ENCODE measurements around the gene UNC5C.
"Not testable (repeated sequence)": the region's sequence is repeated elsewhere in the genome, so short reads cannot be mapped to it uniquely, and the experiment has no call there.

UNC5C gene

DNA sequence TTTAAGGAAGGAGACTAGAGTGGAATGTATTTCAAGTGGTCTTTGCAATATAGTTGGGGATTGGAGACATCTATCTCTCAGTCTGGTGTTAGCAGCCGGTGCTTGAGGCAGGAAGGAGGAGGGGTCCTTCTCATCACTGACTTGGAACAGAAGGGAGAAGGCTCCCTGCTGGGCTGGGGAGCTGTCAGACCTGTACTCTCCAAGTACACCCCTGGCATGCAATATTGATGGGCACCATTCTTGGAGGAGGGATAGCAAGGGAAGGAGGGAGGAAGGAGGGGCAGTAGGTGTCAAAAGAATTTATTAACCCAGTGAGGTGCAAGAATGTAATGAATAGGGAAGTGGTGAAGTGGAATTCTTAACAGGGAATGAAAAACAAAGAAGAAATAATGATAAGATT lies 338.8 kb downstream of the UNC5C start:
- no peak for DNase-seq

DNA sequence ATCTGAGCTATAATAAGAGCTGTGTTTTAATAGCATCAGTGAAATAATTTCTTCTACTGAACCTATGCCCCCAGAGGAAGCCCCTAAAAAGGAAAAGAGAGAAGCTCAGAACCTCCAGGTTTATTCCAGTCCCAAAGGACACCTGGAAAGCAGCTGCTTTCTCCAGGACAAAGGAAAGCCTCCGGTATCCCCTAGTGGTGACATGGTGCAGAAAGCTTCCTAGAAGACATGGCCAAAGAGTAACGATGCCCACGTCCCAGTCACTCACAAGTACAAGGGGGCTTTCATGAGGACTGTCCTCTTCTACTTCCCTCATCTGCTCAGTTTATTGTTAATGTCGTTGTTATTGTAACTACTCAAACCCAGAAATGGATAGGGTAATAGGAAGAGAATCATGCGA lies 343.9 kb downstream of the UNC5C start:
- no peak for DNase-seq

DNA sequence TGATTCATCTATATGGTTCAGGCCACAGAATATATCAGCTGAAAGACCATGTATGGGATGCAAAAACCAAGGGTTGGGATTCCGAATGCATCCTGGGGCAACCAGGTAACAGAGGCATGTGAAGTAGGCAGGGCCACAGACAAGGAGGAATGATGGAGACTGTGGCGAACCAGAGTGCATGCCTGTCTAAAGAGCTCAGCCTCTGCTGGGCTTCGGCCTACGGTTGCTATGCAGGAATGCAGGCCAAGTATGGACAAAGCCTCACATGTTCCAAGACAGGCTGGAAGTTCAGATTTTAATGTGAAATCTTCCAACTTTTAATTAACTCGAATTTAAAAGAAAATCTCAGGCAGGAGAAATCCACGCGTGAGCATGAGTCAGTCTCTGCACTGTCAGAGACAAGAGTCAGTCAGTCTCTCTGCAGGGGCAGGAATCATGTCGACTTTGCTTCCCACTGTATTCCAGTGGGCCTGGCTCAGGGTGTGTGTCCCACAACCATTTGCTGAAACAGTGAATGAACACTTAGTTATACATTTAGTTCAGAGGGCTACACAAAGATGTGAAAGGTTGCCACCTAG lies 344.4 kb downstream of the UNC5C start:
- DNase-seq, result no peak

DNA sequence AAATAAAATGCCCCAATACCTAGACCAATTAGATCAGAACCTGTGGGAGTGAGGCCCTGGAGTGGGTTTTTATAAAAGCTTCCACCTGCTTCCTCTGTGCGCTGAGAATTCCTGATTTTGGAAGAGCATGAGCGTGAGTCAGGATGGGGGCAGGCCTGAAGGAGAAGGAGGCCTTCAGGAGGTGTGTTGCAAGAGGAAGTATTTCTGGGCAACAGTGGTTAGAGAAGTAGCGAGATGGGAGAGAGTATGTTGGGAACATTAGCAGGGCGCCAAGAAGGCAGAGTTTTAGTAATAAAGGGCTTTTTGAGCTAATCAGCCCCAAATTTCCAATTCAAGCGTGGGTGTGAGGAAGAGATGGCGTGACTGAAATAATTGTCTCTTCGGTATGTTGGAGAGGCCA lies 349.8 kb downstream of the UNC5C start:
- DNase-seq, result no peak

DNA sequence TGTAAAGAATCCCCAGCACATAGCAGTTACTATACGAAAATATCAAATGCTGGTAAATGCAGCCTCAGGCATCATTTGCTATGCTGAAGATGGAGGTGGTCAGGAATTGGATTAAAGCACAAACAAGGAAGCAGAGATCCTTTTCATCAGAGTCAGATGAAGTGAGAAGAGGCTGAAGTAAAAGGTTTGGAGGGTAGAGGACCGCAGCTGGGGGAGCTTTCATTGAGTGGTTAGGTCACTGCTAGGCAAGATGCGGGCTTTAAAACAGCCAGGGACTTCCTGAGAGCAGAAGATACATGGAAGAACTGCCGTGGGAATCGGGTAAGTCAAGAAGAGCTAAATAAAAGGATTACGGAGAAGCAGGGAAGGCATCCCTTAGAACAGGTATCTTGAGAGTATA lies 351.4 kb downstream of the UNC5C start:
- DNase-seq, result no peak

DNA sequence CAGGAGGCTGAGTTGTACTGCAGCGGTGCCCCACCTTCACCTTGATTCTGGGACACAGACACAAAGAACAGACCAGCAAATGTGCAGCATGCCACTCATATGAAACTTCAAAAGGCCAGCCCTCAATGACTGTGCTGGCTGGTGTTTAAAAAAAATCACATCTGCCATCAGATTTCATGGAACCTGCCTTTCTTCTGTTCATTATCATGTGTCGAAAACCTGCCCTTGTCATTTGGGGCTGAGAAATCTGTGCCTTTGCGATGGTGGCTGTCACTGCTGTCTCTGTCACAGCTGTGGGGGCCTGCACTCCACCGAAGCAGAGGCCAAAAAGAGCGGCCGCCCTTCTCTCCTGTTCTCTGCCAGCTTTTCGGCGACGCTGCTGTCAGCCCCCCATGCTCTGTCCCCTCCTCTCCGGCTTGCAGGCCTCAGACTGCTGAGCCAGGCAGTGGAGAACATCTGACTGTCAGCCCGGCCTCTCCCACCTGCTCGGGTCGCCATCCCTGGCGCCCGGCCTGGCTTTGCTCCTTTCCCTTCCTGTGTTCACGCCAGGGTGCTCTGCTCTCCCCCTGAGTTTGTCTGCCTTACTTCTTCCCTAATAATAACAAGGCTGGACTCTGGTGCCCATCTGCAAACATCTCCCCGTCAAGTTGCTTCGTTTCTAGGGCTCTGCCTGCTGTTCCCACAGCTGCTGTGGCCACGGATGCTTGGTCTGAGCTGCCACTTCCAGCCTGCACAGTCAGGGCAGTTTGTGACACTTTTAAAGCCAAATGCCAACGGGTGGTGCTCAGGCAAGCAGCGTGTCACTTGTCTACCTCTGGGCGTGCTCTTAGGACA lies 355.2 kb downstream of the UNC5C start:
- DNase-seq, result no peak

DNA sequence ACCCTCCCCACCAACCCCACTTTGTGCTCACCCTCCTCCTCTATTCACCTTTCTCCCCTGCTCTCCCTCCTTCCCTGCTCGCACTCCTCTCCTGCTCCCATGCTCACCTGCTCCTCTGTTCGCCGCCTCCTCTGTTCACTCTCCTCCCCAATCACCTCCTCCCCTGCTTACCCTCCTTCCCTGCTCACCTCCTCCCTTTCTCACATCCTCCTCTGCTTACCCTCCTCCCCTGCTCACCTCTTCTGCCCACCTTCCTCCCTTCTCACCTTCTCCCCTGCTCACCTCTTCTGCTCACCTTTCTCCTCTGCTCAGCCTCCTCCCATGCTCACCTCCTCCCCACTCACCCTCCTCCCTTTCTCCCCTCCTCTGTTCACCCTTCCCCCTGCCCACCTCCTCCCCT lies 357.2 kb downstream of the UNC5C start:
- DNase-seq, result no peak

DNA sequence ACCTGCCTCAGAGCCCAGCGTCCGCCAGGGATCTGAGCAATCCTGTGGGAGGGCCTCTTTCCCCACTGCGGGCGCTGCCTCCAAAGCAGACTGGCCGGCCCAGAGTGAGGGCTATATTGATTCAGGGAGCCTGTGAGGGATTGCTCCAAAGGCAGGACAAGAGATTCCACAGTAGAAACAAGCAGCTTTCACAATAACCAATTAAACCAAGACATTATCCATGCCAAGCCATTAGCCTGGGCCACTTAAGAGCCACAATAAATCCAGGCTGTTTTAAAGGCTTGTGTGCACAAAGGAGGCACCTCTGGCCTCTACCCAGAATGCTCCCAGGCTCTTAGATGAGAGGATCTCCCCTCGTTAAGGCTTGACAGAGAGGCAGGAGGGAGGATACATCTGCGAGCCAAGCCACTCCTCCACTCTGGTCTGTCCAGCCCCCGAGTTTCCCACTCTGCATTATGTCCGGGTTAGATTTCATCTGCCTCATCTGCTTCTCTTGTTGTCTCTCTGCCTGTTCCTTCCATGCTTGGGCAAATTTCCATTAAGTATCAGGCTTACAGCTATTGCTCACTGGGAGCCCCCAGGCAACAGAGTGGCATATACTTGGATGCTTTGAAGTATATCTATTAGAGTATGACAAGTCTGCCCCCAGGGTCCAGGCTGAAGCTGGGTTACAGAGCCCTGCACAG lies 357.9 kb downstream of the UNC5C start:
- DNase-seq, result no peak

DNA sequence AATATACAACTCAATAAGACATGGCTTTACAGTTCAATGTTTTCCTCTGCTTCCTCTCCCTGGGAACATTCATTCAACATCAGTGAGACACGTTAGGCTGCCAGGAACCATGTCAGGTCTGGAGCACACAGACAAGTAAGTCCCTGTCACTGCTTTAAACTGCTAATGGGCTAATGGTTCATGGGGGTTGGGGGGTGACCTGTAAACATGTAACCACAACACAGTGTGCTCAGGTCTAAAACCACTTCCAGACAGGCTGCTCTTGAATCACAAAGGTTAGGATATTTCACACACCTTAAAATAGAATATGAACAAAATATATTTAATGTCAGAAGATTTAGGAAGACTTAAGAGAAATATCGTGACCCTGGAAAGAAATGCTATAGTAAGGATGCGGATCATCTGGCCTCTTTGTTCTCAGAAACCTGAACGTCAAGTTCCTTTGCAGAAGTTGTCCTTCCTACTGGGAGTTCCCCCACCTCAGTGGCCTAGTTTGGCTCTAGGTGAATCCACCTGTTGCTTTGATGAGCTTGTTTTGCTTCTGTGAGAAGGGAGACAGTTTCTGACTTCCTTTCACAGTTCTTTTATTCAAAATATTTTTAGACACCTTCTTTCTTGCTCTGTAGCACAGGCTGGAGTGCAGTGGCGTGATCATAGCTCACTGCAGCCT lies 359.9 kb downstream of the UNC5C start:
- DNase-seq, result no peak

DNA sequence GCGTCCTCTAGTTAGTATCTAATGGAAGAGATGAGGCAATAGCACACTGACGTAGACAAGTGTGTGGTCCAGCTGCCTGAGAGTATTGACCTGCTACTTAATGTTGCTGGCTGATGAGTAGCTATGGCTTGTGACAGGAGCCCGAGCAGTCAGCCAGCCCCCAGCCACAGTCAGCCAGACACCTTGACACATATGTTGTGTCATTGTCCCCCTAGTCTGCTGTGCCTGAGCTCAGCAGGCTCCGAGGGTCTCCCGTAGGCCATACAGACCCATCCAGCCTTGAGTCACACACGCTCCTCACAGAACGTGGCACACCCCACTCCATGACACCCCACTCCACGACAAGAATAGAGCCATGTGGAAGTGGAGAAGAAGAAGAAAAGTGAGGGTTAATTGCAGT lies 362.1 kb downstream of the UNC5C start:
- DNase-seq, result no peak

DNA sequence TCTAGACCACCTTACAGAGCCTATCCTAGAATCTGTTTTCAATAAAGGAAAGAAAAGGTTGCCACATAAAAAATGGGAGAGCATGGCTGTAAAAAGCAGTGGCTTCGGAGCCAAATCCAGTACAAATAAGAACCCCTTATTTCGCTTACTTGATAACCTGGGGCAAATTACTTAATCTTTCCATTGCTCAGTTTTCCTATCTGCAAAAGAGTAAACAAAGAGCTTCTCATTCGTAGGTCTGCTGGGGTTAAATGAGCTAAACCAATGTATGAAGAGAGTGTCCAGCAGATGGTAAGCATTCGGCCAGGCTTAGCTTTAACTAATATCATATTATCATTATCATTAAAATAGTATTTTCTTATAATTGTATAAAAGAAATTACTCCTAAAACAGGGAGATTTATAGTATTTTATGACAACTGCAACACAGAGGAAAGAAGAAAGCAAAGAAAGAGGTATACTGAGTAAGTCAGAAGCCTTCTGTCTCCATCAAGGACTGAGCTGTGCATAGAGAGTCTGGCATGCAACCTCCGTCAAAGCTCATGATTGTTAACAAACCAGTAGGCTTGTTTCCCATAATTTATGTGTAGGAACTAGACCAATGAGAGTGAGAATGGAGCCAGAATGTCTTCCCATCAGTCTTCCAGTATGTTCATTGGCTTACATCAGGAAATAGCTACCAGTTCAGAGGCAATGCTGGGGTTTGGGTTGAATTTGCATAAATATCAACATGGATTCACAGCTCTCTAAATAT lies 364.9 kb downstream of the UNC5C start:
- DNase-seq, result no peak

DNA sequence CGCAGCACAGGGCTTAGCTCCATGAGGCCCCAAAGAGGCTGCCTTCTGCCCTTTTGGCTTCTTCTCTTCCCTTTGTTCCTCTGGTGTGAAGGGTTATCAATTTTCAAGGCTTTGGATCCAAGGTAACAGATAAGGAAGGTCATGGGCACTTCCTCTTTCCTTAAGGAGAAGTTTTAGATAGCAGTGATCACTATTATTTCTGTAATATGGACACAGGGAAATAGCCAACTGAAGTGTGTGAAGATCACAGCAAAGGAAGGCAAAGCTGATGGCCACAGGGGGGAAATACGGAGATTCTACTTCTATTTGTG lies 366.8 kb downstream of the UNC5C start:
- DNase-seq, result no peak

DNA sequence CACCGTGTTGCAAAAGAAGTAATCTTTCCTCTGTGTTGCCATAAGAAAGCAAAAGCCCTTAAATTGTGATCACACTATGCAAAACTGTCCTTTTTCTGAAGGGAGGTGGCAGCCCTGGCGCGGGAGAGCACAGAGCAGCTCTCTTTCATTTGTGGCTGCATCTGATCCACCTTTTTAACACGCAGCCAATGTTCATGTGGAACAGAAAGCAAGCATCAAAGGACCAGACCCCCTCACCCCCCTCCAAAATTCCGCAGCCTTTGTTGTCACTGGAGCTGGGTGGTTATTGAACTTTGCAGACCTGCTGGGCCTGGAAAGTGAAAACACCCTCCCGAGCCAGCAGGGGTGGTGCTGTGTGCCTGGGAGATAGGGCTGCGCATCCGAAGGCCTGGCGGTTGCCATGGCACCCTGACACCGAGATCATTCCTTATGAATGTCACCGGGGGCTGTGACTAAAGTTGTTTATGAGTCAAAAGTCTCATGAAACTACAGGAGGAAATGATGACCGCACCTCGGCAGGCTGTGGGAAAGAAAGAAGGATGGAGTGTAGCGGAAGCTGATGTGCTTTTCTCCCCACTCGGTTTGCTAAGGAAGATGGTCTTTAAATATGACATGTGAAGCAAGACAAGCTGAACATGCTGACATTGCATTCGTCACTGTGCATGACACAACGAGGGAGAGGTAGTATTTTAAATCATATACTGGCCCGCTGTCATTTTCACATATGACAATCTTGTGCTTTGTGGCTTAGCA lies 367.4 kb downstream of the UNC5C start:
- DNase-seq, result no peak

DNA sequence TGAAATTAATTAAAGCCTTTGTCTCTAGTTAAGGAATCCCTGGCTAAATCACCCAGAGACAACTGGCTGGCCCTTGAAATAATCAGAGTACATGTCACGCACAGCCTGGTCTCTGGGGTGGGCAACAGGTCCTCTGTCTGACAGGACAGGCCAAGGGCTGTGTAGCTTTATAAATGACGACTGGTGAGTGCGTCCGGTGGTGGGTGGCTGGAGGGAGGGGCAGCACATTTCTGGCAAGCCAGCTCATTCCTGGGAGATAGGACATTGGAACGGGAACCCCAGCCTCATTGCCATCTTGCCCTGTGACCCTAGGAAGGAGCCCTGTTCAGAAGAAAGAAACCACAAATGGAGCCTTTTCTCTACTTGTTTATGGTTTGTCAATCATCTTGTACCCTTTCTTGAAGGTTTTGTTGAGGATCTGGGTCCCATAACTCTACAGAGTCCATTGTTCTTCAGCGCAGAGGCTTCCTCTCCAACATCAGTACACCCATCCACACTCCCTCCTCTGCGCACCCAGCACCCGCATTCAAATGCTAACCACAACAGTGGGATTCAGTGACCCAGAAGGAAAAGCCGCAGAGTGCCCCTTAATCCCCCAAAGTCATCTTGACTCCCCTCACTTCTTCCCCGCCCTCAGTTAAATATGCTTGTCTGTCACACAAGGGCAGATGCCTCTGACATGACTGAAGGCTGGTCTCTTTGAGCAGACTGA lies 368.1 kb downstream of the UNC5C start:
- no peak for DNase-seq

DNA sequence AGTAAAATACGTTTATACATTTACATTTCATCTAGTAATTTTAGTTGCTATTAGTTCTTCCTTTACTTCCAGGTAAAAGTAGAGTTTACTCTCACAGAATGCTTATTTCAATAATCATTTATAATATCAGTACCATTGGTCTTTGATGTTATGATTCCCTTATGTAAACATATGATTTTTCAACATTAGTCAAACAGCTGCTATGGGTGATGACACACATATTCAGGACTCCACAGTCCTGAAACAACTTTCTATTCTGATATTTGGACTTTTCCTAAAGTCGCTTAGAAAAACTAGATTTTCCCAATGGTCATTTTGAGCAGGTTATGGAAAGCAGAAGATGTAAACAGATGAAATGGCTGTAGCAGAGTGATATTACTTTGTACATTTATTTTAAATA lies 369.8 kb downstream of the UNC5C start:
- no peak for DNase-seq

DNA sequence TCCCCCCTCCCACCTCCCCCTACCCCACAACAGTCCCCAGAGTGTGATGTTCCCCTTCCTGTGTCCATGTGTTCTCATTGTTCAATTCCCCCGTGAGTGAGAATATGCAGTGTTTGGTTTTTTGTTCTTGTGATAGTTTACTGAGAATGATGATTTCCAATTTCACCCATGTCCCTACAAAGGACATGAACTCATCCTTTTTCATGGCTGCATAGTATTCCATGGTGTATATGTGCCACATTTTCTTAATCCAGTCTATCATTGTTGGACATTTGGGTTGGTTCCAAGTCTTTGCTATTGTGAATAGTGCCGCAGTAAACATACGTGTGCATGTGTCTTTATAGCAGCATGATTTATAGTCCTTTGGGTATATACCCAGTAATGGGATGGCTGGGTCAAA lies 377.4 kb downstream of the UNC5C start:
- DNase-seq, result not testable (repeated sequence)

DNA sequence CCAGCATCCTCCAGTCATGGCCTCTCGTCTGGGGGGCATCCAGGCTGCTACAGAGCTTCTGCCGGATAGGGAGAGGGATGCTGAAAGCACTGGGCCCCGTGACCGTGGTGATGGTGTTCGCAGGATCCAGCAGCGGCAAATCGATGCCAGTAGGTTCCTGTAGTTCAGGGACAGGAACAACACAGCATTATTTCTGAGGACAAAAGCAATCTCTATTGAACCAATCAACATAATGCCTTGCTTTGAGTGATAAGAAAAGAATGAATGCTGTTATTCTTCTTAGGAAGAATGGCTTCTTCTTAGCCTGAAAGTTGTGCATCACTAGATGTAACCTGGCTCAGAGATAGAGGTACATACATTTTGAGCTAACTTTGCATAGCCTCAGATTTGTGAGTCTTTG lies 378.6 kb downstream of the UNC5C start:
- DNase-seq, result no peak

DNA sequence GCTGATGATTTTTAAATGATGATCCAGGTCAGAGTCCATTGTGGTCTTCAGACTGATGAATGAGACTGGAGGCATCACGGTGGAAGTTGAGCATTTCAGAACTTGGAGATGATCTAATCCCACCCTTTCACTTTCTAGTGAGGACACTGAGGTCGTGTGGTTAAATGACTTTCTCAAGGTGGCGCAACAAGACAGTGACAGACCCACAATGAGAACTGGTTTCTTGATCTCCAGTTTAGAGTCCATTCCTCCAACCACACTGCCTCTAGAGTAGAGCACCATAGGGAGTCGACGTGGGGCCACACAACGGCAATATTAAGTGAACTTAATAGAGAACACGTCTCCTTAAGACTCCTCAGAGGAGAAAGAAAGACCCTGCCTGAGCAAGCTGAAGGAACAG lies 381.0 kb downstream of the UNC5C start:
- DNase-seq, result no peak

DNA sequence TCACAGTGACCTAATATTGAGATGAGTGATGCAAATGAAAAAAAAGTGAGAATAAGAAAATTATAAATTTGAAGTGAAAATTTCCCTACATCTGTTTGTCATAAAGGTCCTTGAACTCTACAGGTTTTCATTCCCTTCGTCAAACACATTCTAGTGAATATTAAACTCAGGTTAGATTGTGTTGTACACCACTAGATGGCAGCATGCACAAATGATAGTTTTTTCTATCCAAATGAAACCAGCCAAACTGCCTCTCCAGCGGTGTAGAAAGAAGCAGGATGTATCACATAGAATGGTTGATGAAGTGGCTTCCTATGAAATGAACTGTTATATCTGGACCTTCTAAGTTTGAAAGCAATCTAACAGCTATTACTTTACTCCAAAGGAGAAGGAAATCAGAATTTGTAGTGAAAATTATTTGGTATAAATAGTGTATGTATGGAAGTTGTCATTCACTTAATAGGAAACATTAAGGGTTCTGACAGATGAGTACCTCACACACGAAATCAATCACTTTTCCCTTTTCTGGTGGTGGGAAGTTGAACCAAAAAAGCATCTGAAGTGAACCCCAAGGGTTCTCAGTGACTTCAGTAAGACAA lies 382.7 kb downstream of the UNC5C start:
- DNase-seq, result peak; percentile 40 to 63

DNA sequence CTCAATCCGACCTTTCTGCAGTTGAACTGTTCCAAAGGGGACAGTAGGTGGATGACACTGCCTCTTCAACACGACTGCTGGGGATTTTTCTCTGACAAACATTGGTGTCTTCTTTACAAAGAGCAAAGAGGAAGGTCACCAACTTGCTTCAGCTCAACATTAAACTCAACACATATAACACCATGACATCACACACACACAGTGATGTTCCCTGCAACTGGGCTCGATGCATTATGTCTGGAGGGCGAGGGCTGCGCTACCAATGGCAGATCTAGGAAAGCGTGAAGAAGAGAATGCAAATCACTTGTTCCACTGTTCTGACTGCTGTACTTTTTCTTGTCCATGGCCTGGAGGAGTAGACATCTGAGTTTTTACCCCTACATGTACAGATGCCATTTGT lies 385.9 kb downstream of the UNC5C start:
- DNase-seq, result no peak

DNA sequence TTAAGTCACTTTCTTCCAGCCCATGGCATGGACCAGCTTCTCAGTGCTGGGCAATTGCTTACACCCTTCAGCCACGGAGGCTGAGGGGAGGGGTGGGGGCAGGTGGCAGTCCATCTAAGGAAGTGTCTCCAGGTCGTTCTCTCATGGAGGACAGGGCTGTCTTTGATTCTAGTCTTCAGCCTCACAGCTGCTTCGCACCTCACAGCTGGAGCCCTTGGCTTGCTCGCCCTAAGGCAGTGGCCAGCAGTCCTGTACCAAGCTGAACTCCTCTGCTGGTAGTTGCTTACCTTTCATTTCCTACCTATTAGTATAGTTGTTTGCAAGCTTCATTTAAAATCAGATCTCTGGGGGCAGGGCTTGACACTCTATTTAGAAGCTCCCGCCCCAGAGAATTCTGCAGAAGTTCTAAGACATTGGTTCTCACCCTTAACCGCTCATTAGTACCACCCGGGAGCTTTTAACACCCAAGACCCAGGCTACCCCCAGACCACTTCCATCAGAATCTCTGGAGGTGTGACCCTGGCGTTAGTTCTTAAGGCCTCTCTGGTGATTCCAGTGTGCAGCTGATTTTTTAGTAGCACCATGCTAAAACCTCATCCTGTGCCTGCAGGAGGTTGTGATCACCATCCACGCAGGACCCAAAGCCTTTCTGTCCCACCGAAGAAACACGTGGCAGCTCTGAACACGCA lies 386.8 kb downstream of the UNC5C start:
- no peak for DNase-seq
